ENCODE results near the gene USP38.
A peak's percentile ranks its signal among the peaks of the same experiment; 100 is the strongest.

Gene USP38

GRCh38 chr4:143188136-143189088 lies 3.7 kb downstream of the USP38 start:
- no peak for ATAC-seq (ENCODE audit: low read depth)
- no peak for DNase-seq (ENCODE audit: low spot score in 2 of 2)
- Mint-ChIP-seq H3K27me3 (no peaks in the 10 kb centered on the region), H3K4me3 (peak overlapping the region; percentile 60), H3K4me1 (peaks cover 41% of the 10 kb centered on the region), H3K9me3 (no peaks in the 10 kb centered on the region), H3K27ac (peak overlapping the region; percentile 89), H3K36me3 (peaks cover 13% of the 10 kb centered on the region)

- peaks cover 14% of the 10 kb centered on the region for H3K36me3 Mint-ChIP-seq
- ATAC-seq (ENCODE audit: low read depth): peak; percentile 29
- H3K27me3 Mint-ChIP-seq: no peaks in the 10 kb centered on the region
- H3K9me3 Mint-ChIP-seq: no peaks in the 10 kb centered on the region
- peaks cover 34% of the 10 kb centered on the region for H3K4me1 Mint-ChIP-seq
- no peak for DNase-seq (ENCODE audit: low spot score in 2 of 2)
- peak overlapping the region; percentile 76 for H3K4me3 Mint-ChIP-seq
- H3K27ac Mint-ChIP-seq: peak overlapping the region; percentile 89
Observed at GRCh38 chr4:143189528-143189927, 4.8 kb downstream of the USP38 start.

GRCh38 chr4:143195581-143195980 lies 10.9 kb downstream of the USP38 start:
- peaks cover 46% of the 10 kb centered on the region for H3K36me3 Mint-ChIP-seq
- DNase-seq (ENCODE audit: low spot score in 2 of 2) (no peak), ATAC-seq (ENCODE audit: low read depth) (no peak)
- no peak overlapping the region for H3K4me3 Mint-ChIP-seq
- H3K9me3 Mint-ChIP-seq: no peaks in the 10 kb centered on the region
- H3K27ac Mint-ChIP-seq: no peak overlapping the region
- H3K27me3 Mint-ChIP-seq: no peaks in the 10 kb centered on the region
- H3K4me1 Mint-ChIP-seq: peaks cover 27% of the 10 kb centered on the region

- Mint-ChIP-seq H3K4me3 (no peak overlapping the region), H3K9me3 (no peaks in the 10 kb centered on the region), H3K36me3 (peaks cover 46% of the 10 kb centered on the region), H3K27me3 (no peaks in the 10 kb centered on the region), H3K4me1 (peaks cover 27% of the 10 kb centered on the region), H3K27ac (no peak overlapping the region)
- ATAC-seq (ENCODE audit: low read depth) (no peak), DNase-seq (ENCODE audit: low spot score in 2 of 2) (no peak)
Observed at GRCh38 chr4:143196323-143196722, 11.6 kb downstream of the USP38 start.

GRCh38 chr4:143199503-143199902 lies 14.8 kb downstream of the USP38 start:
- Mint-ChIP-seq H3K27me3 (no peaks in the 10 kb centered on the region), H3K36me3 (peaks cover 45% of the 10 kb centered on the region), H3K4me1 (peaks cover 24% of the 10 kb centered on the region), H3K4me3 (no peak overlapping the region), H3K27ac (no peak overlapping the region), H3K9me3 (no peaks in the 10 kb centered on the region)
- DNase-seq (ENCODE audit: low spot score in 2 of 2): no peak
- no peak for ATAC-seq (ENCODE audit: low read depth)

GRCh38 chr4:143202824-143203223 lies 18.1 kb downstream of the USP38 start:
- Mint-ChIP-seq H3K27me3 (no peaks in the 10 kb centered on the region), H3K4me3 (no peak overlapping the region), H3K4me1 (peaks cover 19% of the 10 kb centered on the region), H3K27ac (no peak overlapping the region), H3K9me3 (no peaks in the 10 kb centered on the region), H3K36me3 (peaks cover 45% of the 10 kb centered on the region)
- ATAC-seq (ENCODE audit: low read depth) (no peak), DNase-seq (ENCODE audit: low spot score in 2 of 2) (no peak)

- no peak overlapping the region for H3K4me3 Mint-ChIP-seq
- H3K4me1 Mint-ChIP-seq: peaks cover 19% of the 10 kb centered on the region
- ATAC-seq (ENCODE audit: low read depth) (no peak), DNase-seq (ENCODE audit: low spot score in 2 of 2) (no peak)
- no peaks in the 10 kb centered on the region for H3K9me3 Mint-ChIP-seq
- H3K27ac Mint-ChIP-seq: no peak overlapping the region
- H3K36me3 Mint-ChIP-seq: peaks cover 43% of the 10 kb centered on the region
- no peaks in the 10 kb centered on the region for H3K27me3 Mint-ChIP-seq
Observed at GRCh38 chr4:143203577-143203976, 18.9 kb downstream of the USP38 start.

- ATAC-seq (ENCODE audit: low read depth) (no peak), DNase-seq (ENCODE audit: low spot score in 2 of 2) (no peak)
- H3K27me3 Mint-ChIP-seq: no peaks in the 10 kb centered on the region
- peaks cover 22% of the 10 kb centered on the region for H3K36me3 Mint-ChIP-seq
- H3K9me3 Mint-ChIP-seq: no peaks in the 10 kb centered on the region
- no peak overlapping the region for H3K4me3 Mint-ChIP-seq
- no peak overlapping the region for H3K27ac Mint-ChIP-seq
- no peaks in the 10 kb centered on the region for H3K4me1 Mint-ChIP-seq
Observed at GRCh38 chr4:143207555-143207954, 22.8 kb downstream of the USP38 start.

GRCh38 chr4:143212566-143212965 lies 27.8 kb downstream of the USP38 start:
- Mint-ChIP-seq H3K27ac (no peak overlapping the region), H3K27me3 (no peaks in the 10 kb centered on the region), H3K4me3 (no peak overlapping the region), H3K36me3 (peaks cover 17% of the 10 kb centered on the region), H3K4me1 (no peaks in the 10 kb centered on the region), H3K9me3 (no peaks in the 10 kb centered on the region)
- DNase-seq (ENCODE audit: low spot score in 2 of 2) (no peak), ATAC-seq (ENCODE audit: low read depth) (no peak)

GRCh38 chr4:143215873-143216272 lies 31.2 kb downstream of the USP38 start:
- no peaks in the 10 kb centered on the region for H3K9me3 Mint-ChIP-seq
- H3K4me3 Mint-ChIP-seq: no peak overlapping the region
- ATAC-seq (ENCODE audit: low read depth) (no peak), DNase-seq (ENCODE audit: low spot score in 2 of 2) (no peak)
- H3K27ac Mint-ChIP-seq: no peak overlapping the region
- H3K27me3 Mint-ChIP-seq: no peaks in the 10 kb centered on the region
- H3K4me1 Mint-ChIP-seq: no peaks in the 10 kb centered on the region
- peaks cover 16% of the 10 kb centered on the region for H3K36me3 Mint-ChIP-seq

- H3K27me3 Mint-ChIP-seq: no peaks in the 10 kb centered on the region
- no peak for ATAC-seq (ENCODE audit: low read depth)
- DNase-seq (ENCODE audit: low spot score in 2 of 2): no peak
- no peaks in the 10 kb centered on the region for H3K9me3 Mint-ChIP-seq
- H3K36me3 Mint-ChIP-seq: peaks cover 5% of the 10 kb centered on the region
- no peak overlapping the region for H3K27ac Mint-ChIP-seq
- no peak overlapping the region for H3K4me3 Mint-ChIP-seq
- H3K4me1 Mint-ChIP-seq: peaks cover 2% of the 10 kb centered on the region
Observed at GRCh38 chr4:143224255-143224654, 39.5 kb downstream of the USP38 start.

- DNase-seq (ENCODE audit: low spot score in 2 of 2): no peak
- no peak for ATAC-seq (ENCODE audit: low read depth)
- Mint-ChIP-seq H3K27ac (peak overlapping the region; percentile 29), H3K27me3 (no peaks in the 10 kb centered on the region), H3K4me3 (no peak overlapping the region), H3K36me3 (peaks cover 5% of the 10 kb centered on the region), H3K9me3 (no peaks in the 10 kb centered on the region), H3K4me1 (peaks cover 2% of the 10 kb centered on the region)
Observed at GRCh38 chr4:143225167-143225566, 40.5 kb downstream of the USP38 start.

- no peak for DNase-seq (ENCODE audit: low spot score in 2 of 2)
- no peak overlapping the region for H3K27ac Mint-ChIP-seq
Observed at GRCh38 chr4:143230683-143231082, 46.0 kb downstream of the USP38 start.

GRCh38 chr4:143232277-143232676 lies 47.6 kb downstream of the USP38 start:
- no peak for DNase-seq (ENCODE audit: low spot score in 2 of 2)
- H3K9me3 Mint-ChIP-seq: no peaks in the 10 kb centered on the region
- H3K4me1 Mint-ChIP-seq: no peaks in the 10 kb centered on the region

More at GRCh38 chr4:143230683-143231082, 46.0 kb downstream of the USP38 start:
- H3K4me3 Mint-ChIP-seq: no peak overlapping the region
- no peaks in the 10 kb centered on the region for H3K36me3 Mint-ChIP-seq
- H3K9me3 Mint-ChIP-seq: no peaks in the 10 kb centered on the region
- H3K4me1 Mint-ChIP-seq: no peaks in the 10 kb centered on the region
- no peak for ATAC-seq (ENCODE audit: low read depth)
- peaks cover 2% of the 10 kb centered on the region for H3K27me3 Mint-ChIP-seq

GRCh38 chr4:143234153-143234552 lies 49.4 kb downstream of the USP38 start:
- DNase-seq (ENCODE audit: low spot score in 2 of 2) (no peak), ATAC-seq (ENCODE audit: low read depth) (no peak)
- Mint-ChIP-seq H3K36me3 (no peaks in the 10 kb centered on the region), H3K4me3 (no peak overlapping the region), H3K9me3 (no peaks in the 10 kb centered on the region), H3K27me3 (peaks cover 2% of the 10 kb centered on the region), H3K4me1 (no peaks in the 10 kb centered on the region), H3K27ac (no peak overlapping the region)

More at GRCh38 chr4:143232277-143232676, 47.6 kb downstream of the USP38 start:
- Mint-ChIP-seq H3K36me3 (no peaks in the 10 kb centered on the region), H3K27me3 (peaks cover 2% of the 10 kb centered on the region), H3K27ac (no peak overlapping the region), H3K4me3 (no peak overlapping the region)
- no peak for ATAC-seq (ENCODE audit: low read depth)

Data from memory B cell (primary cell).